Left hindlimb (tissue), 1 donor: ENCODE measurements around the gene B3GAT1.

Experiments used
- DNase-seq: peaks from one replicate; pipeline ENCODE4 v3.0.0-alpha.2; 2018

The B3GAT1 gene

GRCh38 chr11:134370526-134371435 lies 41.3 kb downstream of the B3GAT1 start:
- no peak for DNase-seq

- DNase-seq, result no peak
Observed at GRCh38 chr11:134369656-134370525, 42.2 kb downstream of the B3GAT1 start.

GRCh38 chr11:134367781-134368180 lies 44.3 kb downstream of the B3GAT1 start:
- DNase-seq, result no peak

DNA sequence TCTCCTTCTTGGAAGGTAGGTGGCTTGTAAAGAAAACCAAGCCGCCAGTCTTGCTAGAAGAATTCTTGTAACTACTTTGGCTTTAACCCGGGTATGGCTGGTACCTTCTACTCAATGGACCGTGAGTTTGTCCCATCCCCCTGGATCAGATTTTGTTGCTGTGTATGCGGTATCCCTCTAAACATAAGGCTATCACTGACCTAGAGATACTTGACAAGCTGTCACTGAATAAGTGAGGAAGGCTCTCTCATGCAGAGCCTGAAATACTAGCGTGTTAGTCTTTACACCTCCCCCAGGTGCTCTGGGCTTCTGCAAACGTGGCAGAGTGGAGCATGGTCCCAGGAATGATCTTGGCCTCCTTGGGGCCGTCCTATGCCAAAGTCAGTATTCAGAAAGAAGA lies 45.8 kb downstream of the B3GAT1 start:
- DNase-seq, result no peak

DNA sequence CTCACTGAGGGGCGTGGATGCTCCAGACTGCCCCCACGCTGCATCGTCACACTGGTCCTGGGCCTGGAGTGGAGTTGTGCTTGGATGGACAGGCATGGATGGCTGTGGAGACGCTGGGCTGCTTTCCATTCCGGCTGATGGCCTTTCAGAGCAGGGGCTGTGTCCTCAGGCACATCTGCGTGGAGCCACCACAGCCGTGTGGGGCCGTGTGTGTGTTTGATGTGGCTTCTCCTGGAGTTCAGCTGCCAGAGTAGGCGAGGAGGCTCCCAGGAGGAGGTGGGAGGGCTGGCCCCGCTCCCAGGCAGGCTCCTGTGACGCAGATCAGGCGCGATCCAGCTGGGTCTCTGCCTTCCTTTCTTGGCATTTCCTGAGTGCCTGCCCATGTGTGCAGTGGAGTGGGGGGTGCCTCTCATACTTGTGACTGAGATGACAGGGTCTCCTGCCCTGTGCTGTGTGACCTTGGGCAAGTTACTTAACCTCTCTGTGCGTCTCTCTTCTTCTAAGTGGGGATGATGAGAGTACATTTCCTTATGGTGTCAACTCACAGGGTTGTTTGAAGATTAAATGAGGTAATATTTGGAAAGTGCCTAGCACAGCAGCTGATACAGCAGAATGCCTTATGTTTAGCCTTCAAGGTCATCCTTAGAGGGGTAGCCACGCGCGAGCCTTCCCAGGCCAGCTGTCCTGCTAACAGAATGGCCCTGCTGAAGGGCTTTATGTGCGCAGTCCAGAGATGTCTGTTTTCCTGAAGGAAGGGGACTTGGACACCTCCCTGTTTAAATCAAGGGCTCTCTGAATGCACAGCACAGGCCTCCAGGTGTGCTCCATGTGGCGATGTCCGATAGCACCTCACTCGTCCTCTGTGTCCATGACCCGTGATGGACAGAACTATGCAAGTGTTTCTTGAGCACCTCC lies 46.8 kb downstream of the B3GAT1 start:
- no peak for DNase-seq

- DNase-seq, result no peak
Observed at GRCh38 chr11:134364261-134364660, 47.8 kb downstream of the B3GAT1 start.

GRCh38 chr11:134363592-134363991 lies 48.5 kb downstream of the B3GAT1 start:
- no peak for DNase-seq

GRCh38 chr11:134363161-134363560 lies 48.9 kb downstream of the B3GAT1 start:
- no peak for DNase-seq

- no peak for DNase-seq
Observed at GRCh38 chr11:134362192-134362901, 49.7 kb downstream of the B3GAT1 start.

GRCh38 chr11:134361661-134362060 lies 50.4 kb downstream of the B3GAT1 start:
- no peak for DNase-seq

DNA sequence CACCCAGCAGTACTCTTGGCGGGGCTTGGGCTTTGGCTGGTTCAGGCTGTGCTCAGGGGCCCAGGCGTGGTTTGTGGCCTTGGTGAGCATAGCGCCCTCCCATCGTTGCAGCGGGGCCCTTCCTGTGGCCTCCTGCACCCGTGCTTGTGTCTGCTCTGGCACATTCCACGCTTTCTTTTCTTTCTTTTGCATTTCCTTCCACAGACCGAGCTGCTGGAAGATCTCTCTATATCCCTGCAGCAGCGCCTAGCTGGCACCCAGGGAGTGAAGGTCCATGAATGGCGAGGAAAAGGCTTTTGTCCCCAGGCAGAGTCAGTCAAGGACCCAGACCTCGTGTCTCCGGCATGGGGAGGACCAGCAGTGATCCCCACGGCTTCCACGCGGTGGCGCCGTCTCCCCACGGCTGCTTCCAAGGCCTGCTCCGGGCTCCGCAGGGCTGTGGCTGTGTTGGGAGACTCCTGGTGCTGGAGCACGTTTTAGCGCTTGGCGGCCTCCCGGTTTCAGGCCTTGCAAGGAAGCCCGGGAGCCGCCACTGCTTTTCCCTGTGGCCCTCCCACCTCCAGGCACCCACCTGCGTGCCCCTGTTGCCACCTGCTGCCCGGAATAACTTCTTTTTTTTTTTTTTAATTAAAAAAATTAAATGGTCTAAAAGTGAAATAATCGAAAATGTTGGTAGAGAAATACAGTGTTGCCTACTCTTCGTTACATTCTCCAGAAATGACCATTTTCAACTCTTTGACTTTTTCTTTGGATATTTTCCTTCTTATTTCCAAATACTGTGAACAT lies 51.8 kb downstream of the B3GAT1 start:
- peak; percentile 81 for DNase-seq

DNA sequence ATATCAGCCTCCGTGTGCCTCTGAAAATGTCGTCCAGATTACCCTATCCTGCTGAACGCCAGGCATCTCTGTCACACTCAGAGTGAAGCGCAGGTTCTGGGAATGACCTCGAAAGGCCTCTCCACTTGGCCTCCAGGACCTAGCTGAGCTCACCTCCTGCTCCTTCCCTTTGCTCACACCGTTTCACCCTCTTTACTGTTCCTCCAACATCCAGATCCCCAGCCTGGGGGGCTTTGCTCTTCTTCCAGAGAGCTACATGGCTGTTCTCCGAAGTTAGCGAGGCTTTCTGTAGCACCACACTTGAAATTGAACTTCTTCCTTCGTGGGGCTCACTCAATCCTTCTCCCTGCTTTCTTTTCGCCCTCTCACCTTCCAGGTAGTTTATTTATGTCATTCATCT lies 52.4 kb downstream of the B3GAT1 start:
- DNase-seq, result no peak

GRCh38 chr11:134358856-134359490 lies 53.1 kb downstream of the B3GAT1 start:
- no peak for DNase-seq

DNA sequence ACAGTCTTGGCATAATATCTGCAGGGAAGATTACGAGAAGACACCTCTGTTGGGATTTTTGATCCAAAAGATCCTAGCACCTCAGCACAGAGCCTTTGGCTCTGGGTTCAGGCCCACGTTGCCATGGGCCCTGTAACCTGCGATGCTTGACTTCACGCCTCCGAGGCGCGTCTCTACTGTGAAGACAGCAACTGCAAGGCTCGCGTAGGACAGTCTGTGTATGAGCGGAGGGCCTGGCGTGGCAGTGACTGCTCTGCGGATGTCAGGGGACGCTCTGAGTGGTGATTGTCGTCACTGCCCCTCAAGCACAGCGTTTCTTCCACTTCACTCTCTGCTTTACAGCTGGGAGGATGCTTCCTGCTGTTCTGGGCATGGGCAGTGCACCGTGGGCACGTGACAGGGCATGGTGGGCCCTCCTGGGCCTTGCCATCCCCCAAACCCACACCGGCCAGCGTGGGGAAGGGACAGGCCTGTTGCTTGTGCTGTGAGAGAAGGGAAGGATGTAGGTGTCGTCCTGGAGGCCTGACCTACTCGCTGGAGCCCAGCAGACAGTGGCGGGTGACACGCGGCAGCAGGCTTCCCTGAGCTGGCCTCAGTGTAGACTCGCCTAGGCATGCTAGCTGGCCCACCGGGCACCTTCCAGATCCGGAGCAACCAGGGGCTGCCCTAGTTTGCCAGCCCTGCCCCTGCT lies 53.7 kb downstream of the B3GAT1 start:
- no peak for DNase-seq

- no peak for DNase-seq
Observed at GRCh38 chr11:134357545-134357839, 54.5 kb downstream of the B3GAT1 start.

DNA sequence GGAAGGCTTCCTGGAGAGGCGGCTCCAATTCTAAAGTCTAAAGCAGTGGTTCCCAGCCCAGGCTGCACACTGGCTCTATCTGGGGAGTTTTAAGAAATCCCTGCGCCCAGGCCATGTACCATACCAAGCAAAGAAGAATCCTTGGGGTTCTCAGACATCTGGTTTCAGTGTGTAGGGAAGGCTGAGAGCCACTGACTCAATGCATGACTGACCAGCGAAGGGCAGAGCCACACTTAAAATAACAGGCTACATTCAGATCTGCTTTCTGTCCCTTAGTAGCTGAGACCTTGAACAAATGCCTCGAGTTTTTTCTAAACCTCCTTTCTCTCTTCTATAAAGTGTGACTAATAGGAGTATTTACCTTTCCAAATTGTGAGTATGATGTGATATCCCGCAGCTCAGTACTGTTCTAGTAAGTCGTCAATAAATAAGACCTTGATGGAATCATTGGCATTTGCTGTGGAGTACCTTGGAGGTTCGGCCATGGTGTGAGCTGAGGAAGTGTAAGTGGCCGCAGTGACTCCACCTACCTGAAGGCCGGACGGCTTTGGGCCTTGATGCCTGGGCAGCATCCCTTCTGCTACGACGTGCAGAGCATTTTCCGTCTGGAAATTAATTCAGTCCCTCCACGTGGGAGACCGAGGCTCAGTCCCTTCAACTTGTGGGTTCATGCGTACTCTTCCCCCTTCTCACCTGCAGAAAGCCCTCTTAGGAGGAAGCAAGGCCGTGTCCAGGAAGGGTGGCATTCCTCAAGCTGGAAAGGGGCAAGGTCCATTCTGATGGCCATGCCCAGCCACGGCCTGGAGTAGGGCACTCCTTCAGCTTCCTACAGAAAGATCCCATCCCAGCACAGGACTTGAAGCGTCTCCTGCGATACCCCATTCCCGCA lies 55.1 kb downstream of the B3GAT1 start:
- DNase-seq, result no peak

- DNase-seq, result no peak
Observed at GRCh38 chr11:134355656-134356055, 56.4 kb downstream of the B3GAT1 start.

- no peak for DNase-seq
Observed at GRCh38 chr11:134355136-134355535, 56.9 kb downstream of the B3GAT1 start.

DNA sequence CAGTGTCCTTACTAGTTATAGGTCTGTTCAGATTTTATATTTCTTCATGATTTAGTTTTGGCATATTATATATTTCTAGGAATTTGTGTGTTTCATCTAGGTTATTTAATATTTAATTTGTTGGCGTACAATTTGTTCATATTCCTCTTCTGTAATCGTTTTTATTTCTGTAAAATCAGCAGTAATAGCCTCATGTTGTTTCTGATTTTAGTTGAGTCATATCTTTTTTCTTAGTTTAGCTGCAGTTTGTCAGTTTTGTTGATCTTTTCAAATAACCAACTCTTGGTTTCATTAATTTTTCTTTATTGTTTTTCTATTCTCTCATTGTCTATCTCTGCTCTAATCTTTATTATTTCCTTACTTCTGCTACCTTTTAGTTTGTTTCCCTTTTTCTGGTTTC lies 59.9 kb downstream of the B3GAT1 start:
- no peak for DNase-seq
